HuH-7 (cell line): ENCODE data around the gene POC1B.

ENCODE experiments used
- DNase-seq: peaks from one replicate; pipeline ENCODE4 v3.0.0; 2011; ENCODE audit warnings: low spot score

POC1B gene

GRCh38 chr12:89497005-89497404 lies 28.8 kb downstream of the POC1B start:
- no peak for DNase-seq

GRCh38 chr12:89494411-89495231 lies 31.2 kb downstream of the POC1B start:
- no peak for DNase-seq

GRCh38 chr12:89493670-89494302 lies 32.1 kb downstream of the POC1B start:
- DNase-seq: no peak

GRCh38 chr12:89492883-89493282 lies 33.0 kb downstream of the POC1B start:
- DNase-seq: peak; percentile 54

GRCh38 chr12:89490922-89491321 lies 34.9 kb downstream of the POC1B start:
- DNase-seq: no peak

- no peak for DNase-seq
Observed at GRCh38 chr12:89486264-89486663, 39.6 kb downstream of the POC1B start.

GRCh38 chr12:89484470-89484869 lies 41.4 kb downstream of the POC1B start:
- no peak for DNase-seq

- DNase-seq: no peak
Observed at GRCh38 chr12:89481213-89481914, 44.5 kb downstream of the POC1B start.

GRCh38 chr12:89479982-89480381 lies 45.9 kb downstream of the POC1B start:
- no peak for DNase-seq

GRCh38 chr12:89477633-89478279 lies 48.1 kb downstream of the POC1B start:
- no peak for DNase-seq

- no peak for DNase-seq
Observed at GRCh38 chr12:89476904-89477595, 48.8 kb downstream of the POC1B start.

- no peak for DNase-seq
Observed at GRCh38 chr12:89476232-89476631, 49.6 kb downstream of the POC1B start.

- no peak for DNase-seq
Observed at GRCh38 chr12:89475203-89475990, 50.5 kb downstream of the POC1B start.

- DNase-seq: no peak
Observed at GRCh38 chr12:89474615-89475014, 51.2 kb downstream of the POC1B start.

GRCh38 chr12:89472508-89472907 lies 53.3 kb downstream of the POC1B start:
- no peak for DNase-seq

GRCh38 chr12:89470741-89471509 lies 54.9 kb downstream of the POC1B start:
- DNase-seq: no peak

GRCh38 chr12:89469361-89469760 lies 56.5 kb downstream of the POC1B start:
- DNase-seq: no peak

GRCh38 chr12:89468648-89469326 lies 57.1 kb downstream of the POC1B start:
- no peak for DNase-seq

GRCh38 chr12:89468017-89468416 lies 57.8 kb downstream of the POC1B start:
- no peak for DNase-seq
